H54 (cell line): ENCODE measurements around the gene PDXP.
"Not testable (repeated sequence)": the region's sequence is repeated elsewhere in the genome, so short reads cannot be mapped to it uniquely, and the experiment has no call there.

Experiments
- DNase-seq: peaks from one replicate; pipeline ENCODE4 v3.0.0; 2011; ENCODE audit warnings: low spot score, mixed read lengths; ENCODE audit not compliant: insufficient read length
- FAIRE-seq: peaks from 3 replicates; lab custom pipeline; 2011; peaks lifted over from hg19 to GRCh38; lab: Jason Lieb, UNC
- POLR2A ChIP-seq: IDR thresholded peaks from 2 replicates; pipeline ENCODE4 v1.6.1; 2011; ENCODE audit warnings: low read depth, mild to moderate bottlenecking, low read length

PDXP gene

GRCh38 chr22:37647317-37647716 lies 11.2 kb upstream of the PDXP start:
- FAIRE-seq (no peak), DNase-seq (no peak)
- no peak for TF ChIP-seq POLR2A

GRCh38 chr22:37647928-37648327 lies 10.6 kb upstream of the PDXP start:
- peak; percentile 79 for DNase-seq

GRCh38 chr22:37650463-37651136 lies 7.9 kb upstream of the PDXP start:
- DNase-seq (no peak), FAIRE-seq (no peak)
- TF ChIP-seq POLR2A: no peak

More at GRCh38 chr22:37647928-37648327, 10.6 kb upstream of the PDXP start:
- no peak for TF ChIP-seq POLR2A
- FAIRE-seq: no peak

- FAIRE-seq (no peak), DNase-seq (no peak)
- no peak for TF ChIP-seq POLR2A
Measured at GRCh38 chr22:37654563-37655251, 3.8 kb upstream of the PDXP start.

GRCh38 chr22:37655252-37655563 lies 3.3 kb upstream of the PDXP start:
- FAIRE-seq: no peak
- no peak for TF ChIP-seq POLR2A

GRCh38 chr22:37656583-37656982 lies 1.9 kb upstream of the PDXP start:
- FAIRE-seq, DNase-seq: not testable (repeated sequence)

More at GRCh38 chr22:37655252-37655563, 3.3 kb upstream of the PDXP start:
- no peak for DNase-seq

GRCh38 chr22:37657590-37658132 lies 862 bp upstream of the PDXP start:
- FAIRE-seq (no peak), DNase-seq (peak; percentile 58)

GRCh38 chr22:37659066-37659896 lies 758 bp downstream of the PDXP start:
- DNase-seq (no peak), FAIRE-seq (no peak)
- TF ChIP-seq POLR2A: no peak

More at GRCh38 chr22:37657590-37658132, 862 bp upstream of the PDXP start:
- no peak for TF ChIP-seq POLR2A

- no peak for FAIRE-seq
Measured at GRCh38 chr22:37659897-37660708, 1.6 kb downstream of the PDXP start.

GRCh38 chr22:37660709-37661045 lies 2.2 kb downstream of the PDXP start:
- TF ChIP-seq POLR2A: no peak
- no peak for FAIRE-seq
- no peak for DNase-seq

More at GRCh38 chr22:37659897-37660708, 1.6 kb downstream of the PDXP start:
- DNase-seq: no peak
- TF ChIP-seq POLR2A: no peak

- FAIRE-seq (no peak), DNase-seq (no peak)
- TF ChIP-seq POLR2A: no peak
Measured at GRCh38 chr22:37661160-37661924, 2.8 kb downstream of the PDXP start.

- FAIRE-seq (no peak), DNase-seq (no peak)
- no peak for TF ChIP-seq POLR2A
Measured at GRCh38 chr22:37662039-37662438, 3.5 kb downstream of the PDXP start.
